C1 segment of cervical spinal cord (tissue), 14 donors: ENCODE data around the gene INKA2.
A peak's percentile ranks its signal among the peaks of the same experiment; 100 is the strongest.

Experiments
- DNase-seq, 14 donors: peaks; one replicate each; lab custom pipeline; 2025; lab: John Stamatoyannopoulos, UW

The INKA2 gene

GRCh38 chr1:111704776-111705175, 34.4 kb downstream of the INKA2 start:
- no peak for DNase-seq

- no peak for DNase-seq
These were observed 35.0 kb downstream of the INKA2 start for GRCh38 chr1:111704240-111704639.

GRCh38 chr1:111702504-111703050, 36.6 kb downstream of the INKA2 start:
- DNase-seq, result no peak

- no peak for DNase-seq
These were observed 39.9 kb downstream of the INKA2 start for GRCh38 chr1:111699268-111699667.

GRCh38 chr1:111696330-111696729, 42.9 kb downstream of the INKA2 start:
- no peak for DNase-seq

- DNase-seq, result no peak
These were observed 43.4 kb downstream of the INKA2 start for GRCh38 chr1:111695801-111696200.

GRCh38 chr1:111691886-111692285, 47.3 kb downstream of the INKA2 start:
- DNase-seq, result no peak

GRCh38 chr1:111690306-111690617, 48.9 kb downstream of the INKA2 start:
- peak in 6 of 14 donors; percentile 3 to 51 (median 18) for DNase-seq
